ENCODE measurements around the gene TMEM130.

TMEM130 gene

GRCh38 chr7:98840722-98841121, 29.1 kb downstream of the TMEM130 start:
- no peak for DNase-seq

DNA sequence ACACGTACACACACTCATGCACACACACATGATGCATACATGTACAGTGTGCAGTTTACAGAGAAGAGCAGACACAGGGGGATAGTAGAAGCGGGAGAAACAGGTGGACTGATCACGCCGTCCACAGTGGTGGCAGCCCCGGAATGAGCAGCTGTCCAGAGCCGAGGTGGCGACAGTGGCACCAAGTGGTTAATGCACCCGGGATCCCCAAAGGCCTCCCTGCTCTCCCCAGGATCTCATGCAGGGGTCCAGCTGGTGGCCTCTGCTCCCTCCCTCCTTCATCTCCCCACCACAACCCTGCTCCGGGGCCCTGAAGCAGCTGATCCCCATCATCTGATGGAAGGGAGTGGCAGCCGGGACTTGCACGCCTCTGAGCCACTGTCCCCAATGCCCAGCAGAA, 29.7 kb downstream of the TMEM130 start:
- DNase-seq: no peak

GRCh38 chr7:98837630-98837972, 32.2 kb downstream of the TMEM130 start:
- no peak for DNase-seq

DNA sequence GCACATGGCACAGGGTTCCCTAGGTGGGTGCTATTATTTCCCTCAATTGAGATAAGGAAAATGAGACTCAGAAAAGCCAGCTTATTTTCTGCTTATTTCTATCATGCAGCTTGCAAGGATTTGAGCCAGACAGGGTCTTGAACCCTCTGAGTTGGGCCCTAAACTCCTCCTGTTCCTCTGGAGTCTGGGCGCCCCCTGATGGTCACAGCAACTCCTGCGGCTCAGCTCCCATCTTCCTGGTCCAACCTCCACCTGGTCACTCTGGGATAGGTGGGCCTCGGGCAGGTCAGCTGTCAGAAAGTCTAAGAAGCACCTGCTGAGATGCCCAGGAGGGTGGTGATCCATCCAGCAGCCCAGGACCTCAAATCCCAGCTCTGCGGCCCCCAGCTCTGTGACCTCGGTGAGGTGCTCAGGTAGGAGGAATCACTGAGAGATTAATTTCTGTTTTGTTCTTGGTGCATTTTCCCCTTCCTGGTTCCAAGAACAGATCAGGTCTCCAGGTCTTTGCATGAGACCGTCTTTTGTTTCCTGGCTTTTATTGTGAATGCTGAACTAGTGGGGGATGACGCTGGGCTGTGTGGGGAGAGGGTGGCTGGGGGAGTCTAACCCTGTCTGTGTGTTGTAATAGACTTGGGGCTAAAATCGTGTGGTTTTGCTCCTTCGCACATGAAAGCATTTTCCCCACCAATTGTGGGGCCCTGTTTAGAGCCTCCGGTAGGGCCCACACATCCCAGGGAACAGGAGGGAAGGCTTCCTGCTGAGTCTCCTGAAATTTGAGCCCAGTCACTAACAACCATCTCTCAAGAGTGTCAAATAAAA, 32.8 kb downstream of the TMEM130 start:
- no peak for DNase-seq

DNA sequence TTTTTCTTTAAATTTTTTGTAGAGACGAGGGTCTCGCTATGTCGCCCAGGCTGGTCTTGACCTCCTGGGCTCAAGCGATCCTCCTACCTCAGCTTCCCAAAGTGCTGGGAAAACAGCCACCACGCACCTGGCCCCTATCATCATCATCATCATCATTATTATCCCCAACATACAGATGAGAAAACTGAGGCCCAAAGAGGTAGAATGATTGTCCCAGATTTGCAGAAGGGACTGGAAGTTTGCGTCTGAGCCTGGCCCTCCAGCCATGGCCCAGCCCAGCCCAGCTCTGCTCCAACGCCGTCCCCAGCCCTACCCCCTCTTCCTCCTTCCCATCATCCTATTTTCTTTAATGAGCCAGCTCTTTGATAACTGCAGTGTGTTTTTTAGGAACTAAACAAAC, 34.9 kb downstream of the TMEM130 start:
- DNase-seq: no peak

DNA sequence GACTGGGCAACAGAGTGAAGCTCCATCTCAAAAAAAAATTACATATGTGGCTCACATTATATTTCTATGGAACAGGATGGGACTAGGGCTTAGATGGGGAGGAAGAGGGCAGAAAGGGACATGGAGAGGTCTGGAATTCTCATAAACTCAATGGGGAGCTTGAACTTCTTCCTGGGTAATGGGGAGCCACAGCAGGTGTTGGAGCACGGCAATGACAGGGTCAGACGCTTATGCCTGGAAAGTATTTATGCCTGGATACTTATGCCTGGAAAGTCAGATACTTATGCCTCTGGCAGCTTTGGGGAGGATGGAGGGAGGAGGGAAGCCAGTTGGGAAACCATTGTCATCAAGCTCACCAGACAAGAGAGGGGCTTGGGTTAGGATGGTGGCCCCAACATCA, 36.8 kb downstream of the TMEM130 start:
- no peak for DNase-seq

DNA sequence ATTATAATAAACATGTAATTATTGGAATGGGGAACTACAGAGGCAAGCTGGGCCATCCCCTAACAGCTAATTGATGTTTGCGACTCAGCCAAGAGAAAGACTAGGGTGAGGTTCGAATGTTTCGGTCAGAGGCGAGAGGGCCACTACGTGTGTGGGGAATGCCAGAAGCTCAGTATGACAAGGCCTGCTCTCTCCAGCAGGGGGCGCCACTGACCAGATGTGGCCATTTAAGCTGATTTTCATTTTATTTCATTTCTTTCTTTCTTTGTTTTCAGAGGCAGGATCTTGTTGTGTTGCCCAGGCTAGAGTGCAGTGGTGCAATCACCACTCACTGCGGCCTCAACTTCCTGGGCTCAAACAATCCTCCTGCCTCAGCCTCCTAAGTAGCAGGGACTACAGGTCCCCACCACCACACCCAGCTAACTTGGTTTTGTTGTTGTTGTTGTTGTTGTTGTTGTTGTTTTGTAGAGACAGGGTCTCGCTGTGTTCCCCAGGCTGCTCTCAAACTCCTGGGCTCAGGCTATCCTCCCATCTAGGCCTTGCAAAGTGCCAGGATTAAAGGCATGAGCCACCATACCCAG, 38.1 kb downstream of the TMEM130 start:
- DNase-seq: peak in 1 of 2 experiments; percentile 31

- no peak for DNase-seq
These were observed 38.8 kb downstream of the TMEM130 start for GRCh38 chr7:98830972-98831548.

- no peak for DNase-seq
These were observed 41.4 kb downstream of the TMEM130 start for GRCh38 chr7:98828368-98828767.

DNA sequence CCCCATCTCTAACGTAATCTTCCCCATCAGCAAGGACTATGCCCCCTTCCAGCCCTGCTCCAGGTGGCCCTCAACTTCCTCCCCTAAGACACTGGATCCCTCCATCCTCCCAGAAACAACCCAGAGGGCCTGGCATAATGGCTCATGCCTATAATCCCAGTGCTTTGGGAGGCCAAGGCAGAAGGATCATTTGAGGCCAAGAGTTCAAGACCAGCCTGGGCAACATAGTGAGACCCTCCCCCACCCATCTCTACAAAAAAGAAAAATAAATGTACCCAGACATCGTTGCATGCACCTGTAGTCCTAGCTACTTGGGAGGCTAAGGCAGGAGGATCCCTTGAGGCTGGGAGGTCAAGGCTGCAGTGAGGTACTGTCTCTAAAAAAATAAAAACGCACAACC, 42.6 kb downstream of the TMEM130 start:
- no peak for DNase-seq

DNA sequence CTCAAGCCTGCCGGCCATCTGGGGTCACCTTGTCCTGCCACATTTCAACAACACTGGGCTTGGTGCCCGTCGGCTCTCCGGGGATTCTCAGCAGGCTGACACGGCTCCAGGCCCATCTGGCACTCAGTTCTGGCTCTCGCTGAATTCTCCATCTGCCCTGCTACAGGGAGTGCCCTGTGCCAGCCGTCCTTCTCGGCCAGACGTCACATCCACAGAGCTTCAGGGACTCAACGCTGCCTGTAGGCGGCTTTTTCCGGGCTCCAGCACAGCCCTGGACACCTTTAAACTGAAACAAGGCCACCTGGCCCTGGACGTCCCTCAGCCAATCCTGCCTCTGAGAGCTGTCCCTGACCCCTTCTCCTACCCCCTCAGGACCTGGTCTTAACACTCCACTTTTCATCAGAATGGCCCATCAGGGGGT, 43.0 kb downstream of the TMEM130 start:
- DNase-seq: no peak

GRCh38 chr7:98826387-98826786, 43.4 kb downstream of the TMEM130 start:
- no peak for DNase-seq

DNA sequence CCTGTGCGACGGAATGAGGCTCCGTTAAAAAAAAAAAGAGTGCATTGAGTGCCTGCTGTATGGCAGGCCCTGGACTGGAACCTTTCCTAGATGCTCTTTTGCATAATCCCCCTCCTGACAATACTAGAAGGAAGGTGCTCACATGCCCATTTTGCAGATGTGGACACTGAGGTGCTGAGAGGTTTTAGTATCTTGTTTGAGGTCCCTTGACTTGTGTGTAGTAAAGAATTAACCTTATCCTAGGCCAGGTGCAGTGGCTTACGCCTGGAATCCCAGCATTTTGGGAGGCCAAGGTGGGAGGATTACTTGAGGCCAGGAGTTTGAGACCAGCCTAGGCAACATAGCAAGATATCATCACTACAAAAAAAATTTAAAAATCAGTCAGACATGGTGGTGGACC, 46.6 kb downstream of the TMEM130 start:
- no peak for DNase-seq

DNA sequence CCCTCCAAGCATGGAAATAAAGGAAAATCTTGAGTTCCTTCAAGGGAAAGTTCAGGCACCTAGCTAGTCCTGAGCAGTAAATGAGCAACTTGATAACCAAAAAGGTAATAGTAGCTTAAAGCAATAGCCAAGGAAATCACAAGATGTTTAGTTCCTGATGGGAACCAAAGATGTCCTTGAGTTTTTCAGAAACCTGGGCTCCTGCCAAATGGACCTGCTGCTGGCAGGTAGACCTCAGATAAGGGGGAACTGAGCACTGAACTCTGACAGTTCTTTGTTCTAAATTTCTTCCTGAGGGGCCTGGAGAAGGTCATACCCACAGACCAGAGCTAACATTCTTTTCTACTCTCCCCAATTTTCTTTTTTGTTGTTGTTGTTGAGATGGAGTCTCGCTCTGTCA, 48.5 kb downstream of the TMEM130 start:
- no peak for DNase-seq

- no peak for DNase-seq
These were observed 52.7 kb downstream of the TMEM130 start for GRCh38 chr7:98816967-98817710.

GRCh38 chr7:98816241-98816640, 53.6 kb downstream of the TMEM130 start:
- DNase-seq: no peak

- no peak for DNase-seq
These were observed 54.5 kb downstream of the TMEM130 start for GRCh38 chr7:98815313-98815712.

- no peak for DNase-seq
These were observed 58.5 kb downstream of the TMEM130 start for GRCh38 chr7:98811299-98811698.

GRCh38 chr7:98810153-98810802, 59.5 kb downstream of the TMEM130 start:
- no peak for DNase-seq

- no peak for DNase-seq
These were observed 60.9 kb downstream of the TMEM130 start for GRCh38 chr7:98808751-98809460.

- DNase-seq: no peak
These were observed 62.5 kb downstream of the TMEM130 start for GRCh38 chr7:98807068-98808048.

Measured in stimulated activated CD4-positive, alpha-beta T cell treated with anti-CD3 and anti-CD28 coated beads, Interleukin-4, amount 100 ng/mL, for 4 hours (primary cell).